Measurements from ENCODE around the gene LRFN5.
"Not testable (repeated sequence)": the region's sequence is repeated elsewhere in the genome, so short reads cannot be mapped to it uniquely, and the experiment has no call there.

The LRFN5 gene

DNA sequence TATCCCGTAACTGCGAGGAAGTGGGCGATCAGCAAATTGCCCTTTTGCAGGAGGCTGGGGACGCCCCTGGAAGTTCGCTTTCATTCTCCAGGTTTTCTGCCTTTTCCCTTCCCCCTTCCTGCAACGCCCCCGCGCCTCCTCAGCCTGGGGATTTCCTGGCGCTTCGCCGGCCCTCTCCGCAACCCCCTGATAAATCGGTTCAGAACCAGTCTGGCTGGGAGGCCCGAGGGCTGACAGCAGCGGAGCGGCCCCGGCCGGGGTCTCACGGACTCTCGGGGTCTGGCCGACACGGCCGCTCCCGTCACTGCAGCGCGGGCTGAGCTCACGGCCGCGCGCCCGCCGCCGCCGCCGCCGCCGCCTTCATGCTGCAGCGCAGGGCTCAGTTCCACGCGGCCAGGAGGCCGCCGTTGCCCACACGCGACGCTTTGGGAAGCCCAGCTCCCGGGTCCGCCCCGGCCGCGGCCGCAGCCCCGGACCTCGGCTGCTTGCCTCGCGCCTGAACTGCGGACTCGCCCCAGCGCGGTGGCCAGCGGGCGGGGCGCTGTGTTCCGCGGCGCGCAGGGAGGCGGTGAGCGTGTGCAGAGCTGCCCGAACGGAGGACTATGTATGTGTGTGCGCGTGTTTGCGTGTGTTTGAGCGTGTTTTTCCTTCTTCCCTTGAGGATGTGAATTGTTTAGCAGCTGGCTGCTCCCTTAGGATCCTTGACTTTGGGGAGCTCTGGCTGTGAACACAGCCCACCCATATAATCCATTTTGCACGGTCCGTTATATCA lies at the start of gene LRFN5:
LRFN5 (plus strand) TSS at position 345 of the 772 bp plus-strand sequence.
- no peak for DNase-seq (ENCODE audit: low read depth)
- peak within 1 kb of the TSS; percentile 69 for H3K4me3 ChIP-seq (ENCODE audit: control insufficient read depth, low read depth, low read length)
- TF ChIP-seq CTCF (IDR thresholded peaks at IDR 0.05; ENCODE audit: control insufficient read depth, insufficient read depth, low read depth, low read length, missing control alignments): no peak

GRCh38 chr14:41558490-41558889 lies 48.2 kb upstream of the LRFN5 start:
- no peak for TF ChIP-seq CTCF (IDR thresholded peaks at IDR 0.05; ENCODE audit: control insufficient read depth, insufficient read depth, low read depth, low read length, missing control alignments)

GRCh38 chr14:41566864-41567263 lies 39.8 kb upstream of the LRFN5 start:
- H3K4me3 ChIP-seq (ENCODE audit: control insufficient read depth, low read depth, low read length); DNase-seq (ENCODE audit: low read depth): not testable (repeated sequence)

More at GRCh38 chr14:41558490-41558889, 48.2 kb upstream of the LRFN5 start:
- H3K4me3 ChIP-seq (ENCODE audit: control insufficient read depth, low read depth, low read length): no peak overlapping the region
- no peak for DNase-seq (ENCODE audit: low read depth)

GRCh38 chr14:41568979-41569378 lies 37.7 kb upstream of the LRFN5 start:
- no peak for DNase-seq (ENCODE audit: low read depth)
- no peak for TF ChIP-seq CTCF (IDR thresholded peaks at IDR 0.05; ENCODE audit: control insufficient read depth, insufficient read depth, low read depth, low read length, missing control alignments)
- no peak overlapping the region for H3K4me3 ChIP-seq (ENCODE audit: control insufficient read depth, low read depth, low read length)

DNA sequence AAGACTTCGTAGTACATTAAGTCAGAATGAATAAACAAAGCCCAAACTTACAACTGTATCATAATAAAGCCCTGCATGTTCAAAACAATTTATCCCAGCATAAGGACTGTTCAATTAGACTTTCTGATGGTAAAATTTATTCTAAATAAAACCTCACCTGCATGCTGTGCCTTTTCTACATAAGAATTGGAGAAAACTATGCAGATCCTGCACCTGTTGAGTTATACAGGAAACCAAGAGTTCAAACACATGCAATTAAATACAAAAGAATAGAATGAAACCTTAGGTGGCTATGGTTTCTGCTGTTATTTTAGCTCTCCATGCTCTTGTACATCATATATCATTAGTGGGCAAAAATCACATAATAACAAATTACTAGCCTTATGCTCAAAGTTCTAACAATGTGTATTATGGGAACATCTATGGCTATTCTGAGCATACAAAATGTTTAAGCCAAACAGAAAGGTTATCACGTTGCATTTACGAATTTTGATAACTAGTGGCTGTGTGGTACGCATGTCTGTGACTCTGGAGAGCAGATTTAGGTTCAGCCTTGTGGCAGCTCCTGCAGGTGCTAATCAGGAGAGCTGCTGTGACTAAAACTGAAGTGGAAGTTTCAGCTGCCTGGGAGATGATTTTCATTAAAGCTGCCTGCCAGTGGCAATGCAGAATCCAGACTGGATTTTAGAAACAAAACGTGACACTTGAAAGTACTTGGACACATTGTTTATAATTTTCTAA lies 36.1 kb upstream of the LRFN5 start:
- DNase-seq (ENCODE audit: low read depth): no peak
- no peak overlapping the region for H3K4me3 ChIP-seq (ENCODE audit: control insufficient read depth, low read depth, low read length)
- TF ChIP-seq CTCF (IDR thresholded peaks at IDR 0.05; ENCODE audit: control insufficient read depth, insufficient read depth, low read depth, low read length, missing control alignments): no peak

DNA sequence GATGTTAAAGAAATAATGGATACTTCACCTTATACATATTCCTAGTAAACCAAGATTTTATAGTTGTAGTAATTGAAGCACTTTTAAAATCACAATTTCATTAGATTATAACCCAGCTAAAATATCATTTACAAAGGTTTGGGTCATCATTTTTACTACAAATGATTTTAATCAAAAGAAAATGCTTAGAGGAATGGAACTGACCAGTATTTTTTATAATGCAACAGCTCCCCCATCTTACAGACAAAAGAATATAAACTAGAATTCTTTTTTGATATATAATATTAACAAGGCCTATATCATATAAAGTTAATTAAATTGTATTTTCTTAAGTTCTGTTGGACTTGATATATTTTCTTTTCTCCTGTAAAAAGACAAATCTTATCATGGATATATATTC lies 20.4 kb upstream of the LRFN5 start:
- no peak overlapping the region for H3K4me3 ChIP-seq (ENCODE audit: control insufficient read depth, low read depth, low read length)
- no peak for DNase-seq (ENCODE audit: low read depth)
- no peak for TF ChIP-seq CTCF (IDR thresholded peaks at IDR 0.05; ENCODE audit: control insufficient read depth, insufficient read depth, low read depth, low read length, missing control alignments)

- no peak for TF ChIP-seq CTCF (IDR thresholded peaks at IDR 0.05; ENCODE audit: control insufficient read depth, insufficient read depth, low read depth, low read length, missing control alignments)
- no peak for DNase-seq (ENCODE audit: low read depth)
- no peak overlapping the region for H3K4me3 ChIP-seq (ENCODE audit: control insufficient read depth, low read depth, low read length)
Measured at GRCh38 chr14:41597647-41598046, 9.0 kb upstream of the LRFN5 start.

DNA sequence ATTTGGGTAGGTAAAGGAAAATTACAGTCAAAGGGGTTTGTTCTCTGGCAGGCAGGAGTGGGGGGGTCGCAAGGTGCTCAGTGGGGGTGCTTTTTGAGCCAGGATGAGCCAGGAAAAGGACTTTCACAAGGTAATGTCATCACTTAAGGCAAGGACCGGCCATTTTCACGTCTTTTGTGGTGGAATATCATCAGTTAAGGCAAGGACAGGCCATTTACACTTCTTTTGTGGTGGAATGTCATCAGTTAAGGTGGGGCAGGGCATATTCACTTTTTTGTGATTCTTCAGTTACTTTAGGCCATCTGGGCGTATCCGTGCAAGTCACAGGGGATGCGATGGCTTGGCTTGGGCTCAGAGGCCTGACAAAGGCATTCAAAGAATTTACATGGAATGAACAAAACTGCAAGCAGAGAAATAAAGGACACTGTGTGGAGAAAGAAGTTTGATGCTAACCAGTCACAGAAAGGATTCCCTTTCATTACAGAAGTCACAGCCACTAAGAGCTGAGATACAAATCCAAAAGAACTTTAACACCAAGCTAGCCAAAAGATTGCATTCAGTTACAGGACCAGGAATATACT lies 6.8 kb upstream of the LRFN5 start:
- H3K4me3 ChIP-seq (ENCODE audit: control insufficient read depth, low read depth, low read length); DNase-seq (ENCODE audit: low read depth): not testable (repeated sequence)
